Peyer's patch (tissue), 4 donors: ENCODE results near the gene SLC30A5.

Source experiments
- POLR2A ChIP-seq, 2 donors: fragments of 450-650 bp; IDR thresholded peaks; one replicate each; pipeline ENCODE4 v1.5.1; 2017; ENCODE audit warnings: antibody characterized with exemption in 2 of 2, mild to moderate bottlenecking in 2 of 2, moderate library complexity in 2 of 2
- TF ChIP-seq, protein P1 (sequence below), 6 experiments: fragments of 450-650 bp in 4 of 6; fragments of 200-600 bp in 2 of 6; sonication (generic) in 1 of 6; IDR thresholded peaks; one replicate each; pipeline ENCODE4 v1.5.1; 2017 to 2019; ENCODE audit warnings: antibody characterized with exemption in 6 of 6, mild to moderate bottlenecking in 3 of 6, moderate library complexity in 1 of 6

DNA sequence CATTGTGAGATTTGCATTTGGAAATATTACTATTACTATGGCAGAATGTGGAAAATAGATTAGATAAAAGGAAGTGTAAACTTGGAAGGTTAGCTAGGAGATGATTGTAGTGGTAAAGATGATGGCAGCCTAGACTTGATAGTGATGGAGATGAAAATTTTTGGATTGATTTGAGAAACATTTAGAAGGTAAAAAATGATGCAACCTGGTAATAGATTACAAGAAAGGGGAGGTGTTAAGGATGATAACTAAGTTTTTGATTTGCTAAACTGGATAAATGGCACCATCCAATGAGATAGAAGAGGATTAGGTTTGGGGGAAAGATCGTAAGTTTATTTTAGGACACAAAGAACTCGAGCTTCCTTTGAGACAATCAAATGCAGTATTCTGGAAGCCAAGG is 8.9 kb upstream of the SLC30A5 start:
- TF ChIP-seq POLR2A (IDR thresholded peaks at IDR 0.05) = no peak
- TF ChIP-seq, protein P1, sequence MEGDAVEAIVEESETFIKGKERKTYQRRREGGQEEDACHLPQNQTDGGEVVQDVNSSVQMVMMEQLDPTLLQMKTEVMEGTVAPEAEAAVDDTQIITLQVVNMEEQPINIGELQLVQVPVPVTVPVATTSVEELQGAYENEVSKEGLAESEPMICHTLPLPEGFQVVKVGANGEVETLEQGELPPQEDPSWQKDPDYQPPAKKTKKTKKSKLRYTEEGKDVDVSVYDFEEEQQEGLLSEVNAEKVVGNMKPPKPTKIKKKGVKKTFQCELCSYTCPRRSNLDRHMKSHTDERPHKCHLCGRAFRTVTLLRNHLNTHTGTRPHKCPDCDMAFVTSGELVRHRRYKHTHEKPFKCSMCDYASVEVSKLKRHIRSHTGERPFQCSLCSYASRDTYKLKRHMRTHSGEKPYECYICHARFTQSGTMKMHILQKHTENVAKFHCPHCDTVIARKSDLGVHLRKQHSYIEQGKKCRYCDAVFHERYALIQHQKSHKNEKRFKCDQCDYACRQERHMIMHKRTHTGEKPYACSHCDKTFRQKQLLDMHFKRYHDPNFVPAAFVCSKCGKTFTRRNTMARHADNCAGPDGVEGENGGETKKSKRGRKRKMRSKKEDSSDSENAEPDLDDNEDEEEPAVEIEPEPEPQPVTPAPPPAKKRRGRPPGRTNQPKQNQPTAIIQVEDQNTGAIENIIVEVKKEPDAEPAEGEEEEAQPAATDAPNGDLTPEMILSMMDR (IDR thresholded peaks at IDR 0.05) = no peak
